GM08714 (cell line): Measurements from ENCODE around the gene FSTL4.

Experiments used
- H3K4me3 ChIP-seq: fragments of 200-500 bp; sonication (Bioruptor generic); 2 replicates; pipeline ENCODE4 v1.5.1; 2014; ENCODE audit warnings: mild to moderate bottlenecking, low read length, inconsistent platforms
- ZNF274 ChIP-seq: IDR thresholded peaks from 2 replicates; pipeline ENCODE4 v1.6.1; 2012; ENCODE audit warnings: mild to moderate bottlenecking, low read depth, low read length

FSTL4 gene

GRCh38 chr5:133520991-133521706, 91.2 kb downstream of the FSTL4 start:
- no peak overlapping the region for H3K4me3 ChIP-seq
- no peak for TF ChIP-seq ZNF274

GRCh38 chr5:133520062-133520461, 92.3 kb downstream of the FSTL4 start:
- no peak overlapping the region for H3K4me3 ChIP-seq
- no peak for TF ChIP-seq ZNF274

DNA sequence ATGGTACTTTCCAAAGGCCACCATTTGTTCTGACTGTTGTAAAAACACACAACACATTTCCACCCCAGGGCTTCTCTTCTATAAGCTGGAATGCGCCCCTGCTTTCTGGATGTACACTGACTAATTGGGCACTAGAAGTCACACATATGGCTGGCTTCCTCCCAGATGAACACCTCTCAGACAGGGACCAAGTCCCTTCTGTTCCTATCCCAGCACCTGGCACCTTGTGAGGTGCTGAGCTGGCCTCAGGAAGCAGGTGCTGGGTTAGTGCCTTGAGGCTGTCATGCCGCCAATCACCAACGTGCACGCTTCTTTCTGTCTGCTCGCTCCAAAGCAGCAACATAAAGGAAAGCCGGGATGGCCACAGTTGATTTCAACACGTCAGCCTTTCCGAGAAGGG, 93.2 kb downstream of the FSTL4 start:
- TF ChIP-seq ZNF274, result no peak
- H3K4me3 ChIP-seq, result no peak overlapping the region

GRCh38 chr5:133514456-133514855, 97.9 kb downstream of the FSTL4 start:
- TF ChIP-seq ZNF274, result no peak
- no peak overlapping the region for H3K4me3 ChIP-seq

DNA sequence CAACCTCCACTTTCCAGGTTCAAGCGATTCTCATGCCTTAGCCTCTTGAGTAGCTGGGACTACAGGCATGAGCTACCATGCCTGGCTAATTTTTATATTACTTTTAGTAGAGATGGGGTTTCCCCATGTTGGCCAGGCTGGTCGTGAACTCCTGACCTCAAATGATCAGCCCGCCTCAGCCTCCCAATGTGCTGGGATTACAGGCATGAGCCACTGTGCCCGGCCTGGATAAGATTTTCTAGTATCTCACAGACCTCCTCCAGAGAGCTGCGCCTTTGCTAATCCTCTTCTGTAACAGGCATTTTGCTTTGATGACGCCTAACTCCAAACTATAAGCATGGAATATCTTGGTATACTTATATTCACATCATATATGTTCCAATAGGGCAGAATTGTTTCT, 99.4 kb downstream of the FSTL4 start:
- TF ChIP-seq ZNF274, result no peak
- no peak overlapping the region for H3K4me3 ChIP-seq

- no peak for TF ChIP-seq ZNF274
- no peak overlapping the region for H3K4me3 ChIP-seq
Observed at GRCh38 chr5:133511653-133512235, 100.6 kb downstream of the FSTL4 start.

- no peak for TF ChIP-seq ZNF274
- no peak overlapping the region for H3K4me3 ChIP-seq
Observed at GRCh38 chr5:133510634-133511262, 101.6 kb downstream of the FSTL4 start.

- no peak overlapping the region for H3K4me3 ChIP-seq
- no peak for TF ChIP-seq ZNF274
Observed at GRCh38 chr5:133509742-133510079, 102.6 kb downstream of the FSTL4 start.

DNA sequence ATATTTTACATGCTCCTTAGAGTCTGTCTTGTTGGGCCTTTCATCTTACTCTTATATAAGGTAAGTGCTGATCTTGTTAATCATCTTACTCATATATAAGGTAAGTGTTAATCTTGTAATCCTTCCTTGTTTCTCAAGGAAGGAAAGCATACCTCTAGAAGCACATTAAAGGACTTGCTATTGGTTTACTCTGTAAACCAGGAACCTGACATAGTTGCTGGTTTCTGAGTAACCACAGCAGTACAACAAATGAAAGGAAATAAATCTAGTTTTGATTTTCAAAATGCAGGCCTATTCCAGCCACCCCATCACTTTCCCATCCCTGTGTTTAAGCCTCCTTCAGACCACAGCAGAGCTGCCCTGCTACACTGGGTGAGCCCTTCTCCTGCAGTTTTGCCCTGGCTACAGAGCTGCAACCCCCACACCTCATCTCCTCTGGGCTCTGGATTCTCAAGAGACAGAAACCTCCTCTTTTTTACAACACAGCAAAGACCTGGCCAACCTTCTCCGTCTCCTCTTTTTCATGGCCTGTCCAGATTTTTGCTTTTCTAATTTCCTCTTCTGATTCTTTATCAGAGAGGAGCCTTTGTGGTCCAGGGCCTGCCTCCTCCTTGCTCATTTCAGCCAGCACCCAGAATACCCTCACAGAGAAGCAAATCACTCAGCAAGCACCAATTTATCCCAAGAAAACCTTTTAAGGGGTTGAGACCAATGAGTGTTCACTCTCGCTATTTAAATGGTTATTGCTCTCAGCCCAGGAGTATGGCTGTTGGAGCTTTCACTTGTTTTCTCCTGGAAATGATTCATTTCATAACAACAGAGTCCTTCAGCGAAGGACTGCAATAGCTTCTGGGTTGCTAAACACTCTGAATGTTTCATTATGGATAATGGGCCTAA, 103.2 kb downstream of the FSTL4 start:
- no peak for TF ChIP-seq ZNF274
- no peak overlapping the region for H3K4me3 ChIP-seq

DNA sequence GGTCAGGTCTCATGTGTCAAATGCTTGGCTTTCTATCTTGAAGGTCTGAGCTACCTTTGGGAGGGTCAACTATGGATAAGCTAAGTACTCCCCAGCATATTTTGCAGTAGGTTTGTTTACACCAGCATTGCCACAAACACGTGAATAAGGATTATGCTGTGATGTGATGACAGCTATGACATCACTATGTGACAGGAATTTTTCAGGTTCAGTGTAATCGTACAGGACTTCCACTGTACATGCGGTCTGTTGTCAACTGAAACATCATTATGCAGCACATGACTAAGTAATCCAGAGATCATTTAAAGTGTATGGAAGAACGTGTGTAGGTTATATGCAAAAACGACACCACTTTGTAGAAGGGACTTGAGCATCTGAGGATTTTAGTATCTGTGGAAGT, 104.0 kb downstream of the FSTL4 start:
- H3K4me3 ChIP-seq, result no peak overlapping the region
- no peak for TF ChIP-seq ZNF274

- TF ChIP-seq ZNF274, result no peak
- H3K4me3 ChIP-seq, result no peak overlapping the region
Observed at GRCh38 chr5:133506181-133506580, 106.2 kb downstream of the FSTL4 start.

GRCh38 chr5:133503511-133503910, 108.8 kb downstream of the FSTL4 start:
- H3K4me3 ChIP-seq, result no peak overlapping the region
- no peak for TF ChIP-seq ZNF274

DNA sequence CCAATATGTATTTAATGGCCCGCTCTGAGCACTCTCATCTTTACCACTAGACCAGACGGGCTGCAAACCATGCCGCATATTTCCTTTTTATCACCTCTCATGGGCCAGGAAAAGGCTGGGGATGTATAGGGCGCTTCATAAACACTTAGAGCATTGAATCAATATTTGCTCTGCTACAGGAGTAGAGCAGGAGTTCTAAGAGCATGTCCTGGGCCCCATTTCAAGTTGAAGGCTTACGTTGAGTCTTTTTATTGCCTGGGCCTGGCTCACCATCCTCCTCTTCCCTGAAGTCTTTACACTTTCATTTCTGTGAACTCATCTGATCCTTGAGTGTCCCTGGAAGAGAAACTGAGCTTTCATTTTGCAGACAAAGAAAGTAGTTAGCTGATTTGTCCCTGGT, 112.4 kb downstream of the FSTL4 start:
- TF ChIP-seq ZNF274, result no peak

GRCh38 chr5:133497608-133498348, 114.6 kb downstream of the FSTL4 start:
- TF ChIP-seq ZNF274, result no peak
- no peak overlapping the region for H3K4me3 ChIP-seq

More for the DNA sequence above, 112.4 kb downstream of the FSTL4 start:
- H3K4me3 ChIP-seq, result no peak overlapping the region
